GM18526 (cell line): ENCODE results near the gene PARG.
"Not testable (repeated sequence)": the region's sequence is repeated elsewhere in the genome, so short reads cannot be mapped to it uniquely, and the experiment has no call there.

ENCODE experiments used
- POLR2A ChIP-seq: IDR thresholded peaks from 3 replicates; pipeline ENCODE4 v1.6.1; 2011; ENCODE audit not compliant: insufficient read length; ENCODE audit errors: extremely low read depth

The PARG gene

GRCh38 chr10:49941447-49942338, at the start of gene PARG, which contains the start of gene TIMM23B:
TSS of gene PARG (minus strand) at chr10:49942027. CDS start at chr10:49941725, 302 bp downstream.
TSS of gene TIMM23B (plus strand) at chr10:49942053. CDS start at chr10:49942195, 142 bp downstream.
- TF ChIP-seq POLR2A = peak; percentile 64

- not testable (repeated sequence) for TF ChIP-seq POLR2A
Observed at GRCh38 chr10:49988376-49988775, 46.5 kb upstream of the PARG start, which contains the start of gene AGAP6. TSS of gene AGAP6 (plus strand) at chr10:49988406. CDS start at chr10:49988716, 310 bp downstream.

GRCh38 chr10:49844775-49845595, 96.8 kb downstream of the PARG start:
- TF ChIP-seq POLR2A = no peak

- TF ChIP-seq POLR2A = no peak
Observed at GRCh38 chr10:49841615-49842332, 100.1 kb downstream of the PARG start.

GRCh38 chr10:49837685-49838084, 104.1 kb downstream of the PARG start:
- TF ChIP-seq POLR2A = no peak

- TF ChIP-seq POLR2A = no peak
Observed at GRCh38 chr10:49837051-49837478, 104.8 kb downstream of the PARG start.

- no peak for TF ChIP-seq POLR2A
Observed at GRCh38 chr10:49834976-49835375, 106.9 kb downstream of the PARG start.

- TF ChIP-seq POLR2A = no peak
Observed at GRCh38 chr10:49834201-49834600, 107.6 kb downstream of the PARG start.

- no peak for TF ChIP-seq POLR2A
Observed at GRCh38 chr10:49833168-49833567, 108.7 kb downstream of the PARG start.

GRCh38 chr10:49831352-49832035, 110.3 kb downstream of the PARG start:
- TF ChIP-seq POLR2A = no peak

- TF ChIP-seq POLR2A = no peak
Observed at GRCh38 chr10:49830846-49831245, 111.0 kb downstream of the PARG start.

- TF ChIP-seq POLR2A = no peak
Observed at GRCh38 chr10:49830016-49830415, 111.8 kb downstream of the PARG start.

GRCh38 chr10:49827297-49827696, 114.5 kb downstream of the PARG start:
- TF ChIP-seq POLR2A = no peak

- TF ChIP-seq POLR2A = no peak
Observed at GRCh38 chr10:49819234-49819958, 122.4 kb downstream of the PARG start.
